ENCODE measurements around the gene GABRQ.

Gene GABRQ

GRCh38 chrX:152637649-152638442 is at the start of gene GABRQ:
Gene GABRQ, plus strand, starts transcription at chrX:152637895. Its CDS starts 308 bp downstream, at chrX:152638203.
- no peak for DNase-seq (ENCODE audit: low read depth in 1 of 2, low spot score in 1 of 2)

GRCh38 chrX:152588206-152588605 is 49.5 kb upstream of the GABRQ start:
- no peak for DNase-seq (ENCODE audit: low read depth in 1 of 2, low spot score in 1 of 2)

- DNase-seq (ENCODE audit: low read depth in 1 of 2, low spot score in 1 of 2): no peak
Measured at GRCh38 chrX:152600853-152601633, 36.7 kb upstream of the GABRQ start.

DNA sequence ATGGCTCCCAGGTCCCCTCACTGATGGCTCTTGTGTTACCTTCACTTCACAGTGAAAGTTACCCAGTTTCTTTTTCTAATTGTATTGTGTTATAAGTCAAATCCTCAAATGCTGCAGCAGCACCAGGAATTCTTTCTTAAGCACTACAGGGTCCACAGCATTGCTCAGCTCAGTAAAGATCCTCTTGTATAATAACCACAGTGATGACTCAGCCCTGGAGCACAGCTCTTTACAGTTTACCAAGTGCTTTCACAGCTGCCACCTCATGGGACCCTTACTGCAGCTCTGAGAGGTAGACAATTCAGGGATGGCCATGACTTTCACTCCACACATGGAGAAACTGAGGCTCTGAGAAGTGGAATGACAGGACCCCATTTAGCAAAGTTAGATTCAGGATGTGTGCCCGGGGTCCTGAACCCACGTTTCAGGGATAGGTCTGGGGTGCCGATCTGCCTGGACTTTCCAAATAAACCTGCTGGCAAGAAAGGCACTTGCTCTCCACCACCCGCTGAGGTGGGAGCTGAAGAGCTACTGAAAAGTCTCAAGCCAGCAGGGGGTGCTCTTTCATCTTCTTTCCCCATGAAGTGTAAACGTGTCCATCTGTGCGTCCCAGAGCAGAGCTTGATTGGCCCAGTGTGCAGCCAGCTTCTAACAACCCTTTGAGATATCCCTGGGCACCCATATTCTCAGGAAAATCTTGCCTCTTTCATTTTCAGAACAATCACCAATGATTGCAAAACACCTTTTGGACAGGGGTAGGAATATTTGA is 35.7 kb upstream of the GABRQ start:
- no peak for DNase-seq (ENCODE audit: low read depth in 1 of 2, low spot score in 1 of 2)

DNA sequence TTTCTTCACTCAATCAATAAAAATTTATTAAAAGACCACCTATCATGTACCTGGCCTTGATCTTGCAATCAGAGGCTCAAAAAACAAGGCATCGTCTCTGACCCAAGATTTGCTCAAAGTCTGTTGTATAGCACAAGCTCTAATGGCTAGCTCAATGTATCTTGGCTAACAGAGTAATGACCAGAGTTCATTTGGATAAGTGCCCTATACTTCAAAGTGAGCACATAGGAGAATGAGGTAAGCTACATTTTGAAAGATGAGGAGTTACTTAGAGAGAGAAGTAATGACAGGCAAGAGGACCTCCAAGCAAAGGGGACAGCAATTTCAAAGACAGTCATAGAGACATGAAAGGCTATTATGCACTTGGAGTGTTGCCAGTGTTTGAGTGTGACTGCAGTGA is 22.9 kb upstream of the GABRQ start:
- DNase-seq (ENCODE audit: low read depth in 1 of 2, low spot score in 1 of 2): no peak

- no peak for DNase-seq (ENCODE audit: low read depth in 1 of 2, low spot score in 1 of 2)
Measured at GRCh38 chrX:152619897-152620296, 17.8 kb upstream of the GABRQ start.

DNA sequence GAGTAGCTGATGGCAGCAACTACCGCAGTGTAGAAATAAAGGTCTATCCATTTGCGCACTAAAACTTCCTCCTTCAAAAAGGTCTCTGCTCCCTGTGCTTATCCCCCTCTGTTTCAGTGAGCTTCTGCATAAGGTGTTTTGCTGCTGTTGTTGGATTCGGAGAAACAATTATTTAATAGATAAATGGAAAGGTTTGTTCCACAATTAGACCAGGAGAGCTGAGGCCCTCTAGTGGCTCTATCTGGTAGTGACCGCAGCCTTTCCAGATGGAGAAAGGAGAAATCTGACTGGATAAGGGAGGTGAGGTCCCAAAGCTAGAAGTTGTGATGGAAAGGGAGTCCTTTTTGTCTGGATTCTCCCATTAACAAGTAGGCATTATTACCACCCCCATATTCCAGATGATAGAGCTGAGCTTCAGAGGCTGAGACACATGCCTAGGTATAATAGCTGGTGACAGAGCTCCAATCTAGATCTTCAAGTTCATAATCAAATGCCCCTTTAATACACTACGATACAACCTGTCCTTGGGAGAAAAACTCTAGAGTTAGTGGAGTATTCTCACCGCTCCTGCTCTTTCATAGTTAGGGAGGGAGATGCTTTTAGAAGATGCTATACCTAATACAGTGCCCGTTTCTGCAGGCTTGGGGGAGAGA is 5.1 kb upstream of the GABRQ start:
- no peak for DNase-seq (ENCODE audit: low read depth in 1 of 2, low spot score in 1 of 2)

- DNase-seq (ENCODE audit: low read depth in 1 of 2, low spot score in 1 of 2): no peak
Measured at GRCh38 chrX:152635941-152636340, 1.8 kb upstream of the GABRQ start.

DNA sequence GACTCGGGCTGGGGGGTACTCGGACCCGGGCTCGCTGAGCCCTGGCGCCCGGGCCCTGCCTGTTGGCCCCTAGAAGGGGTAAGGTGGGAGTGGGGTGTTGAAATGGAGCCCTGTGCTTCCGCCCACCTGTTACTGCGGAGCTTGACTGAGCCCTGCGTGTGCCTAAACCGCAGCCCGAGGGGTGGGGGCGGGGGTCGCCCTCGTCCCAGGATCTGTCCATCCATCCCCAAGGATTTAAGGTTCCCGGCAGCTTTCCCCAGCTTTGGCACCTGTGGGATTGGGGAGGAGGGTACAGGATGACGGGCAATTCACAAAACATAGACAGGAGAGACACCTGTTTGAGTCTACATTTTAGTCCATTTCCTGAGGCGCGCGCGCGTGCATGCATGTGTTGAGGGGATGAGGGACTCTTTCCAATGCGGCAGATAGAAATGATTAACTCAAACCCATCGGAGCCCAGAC is 779 bp downstream of the GABRQ start:
- DNase-seq (ENCODE audit: low read depth in 1 of 2, low spot score in 1 of 2): no peak

- DNase-seq (ENCODE audit: low read depth in 1 of 2, low spot score in 1 of 2): no peak
Measured at GRCh38 chrX:152639426-152639825, 1.7 kb downstream of the GABRQ start.

GRCh38 chrX:152640034-152640818 is 2.5 kb downstream of the GABRQ start:
- DNase-seq (ENCODE audit: low read depth in 1 of 2, low spot score in 1 of 2): no peak

- DNase-seq (ENCODE audit: low read depth in 1 of 2, low spot score in 1 of 2): no peak
Measured at GRCh38 chrX:152641256-152641875, 3.7 kb downstream of the GABRQ start.

DNA sequence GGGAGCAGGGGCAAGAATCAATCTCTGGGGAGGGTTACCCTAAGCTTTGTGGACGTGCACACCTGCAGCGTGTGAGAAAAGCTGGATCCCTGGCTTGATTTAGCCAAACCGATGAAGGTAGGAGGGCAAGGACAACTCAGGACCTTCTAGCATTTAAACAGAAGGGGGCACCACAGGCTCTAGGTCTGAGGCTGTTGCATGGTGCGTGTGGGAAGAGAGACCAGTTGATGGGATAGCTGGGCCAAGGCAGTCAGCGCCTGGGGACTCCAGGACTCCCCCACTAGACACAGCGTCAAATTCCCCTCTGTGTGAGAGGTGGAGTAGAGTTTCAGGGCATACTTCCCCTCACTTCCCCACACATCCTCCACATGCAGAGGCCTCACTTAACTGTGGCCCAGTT is 4.3 kb downstream of the GABRQ start:
- no peak for DNase-seq (ENCODE audit: low read depth in 1 of 2, low spot score in 1 of 2)

DNA sequence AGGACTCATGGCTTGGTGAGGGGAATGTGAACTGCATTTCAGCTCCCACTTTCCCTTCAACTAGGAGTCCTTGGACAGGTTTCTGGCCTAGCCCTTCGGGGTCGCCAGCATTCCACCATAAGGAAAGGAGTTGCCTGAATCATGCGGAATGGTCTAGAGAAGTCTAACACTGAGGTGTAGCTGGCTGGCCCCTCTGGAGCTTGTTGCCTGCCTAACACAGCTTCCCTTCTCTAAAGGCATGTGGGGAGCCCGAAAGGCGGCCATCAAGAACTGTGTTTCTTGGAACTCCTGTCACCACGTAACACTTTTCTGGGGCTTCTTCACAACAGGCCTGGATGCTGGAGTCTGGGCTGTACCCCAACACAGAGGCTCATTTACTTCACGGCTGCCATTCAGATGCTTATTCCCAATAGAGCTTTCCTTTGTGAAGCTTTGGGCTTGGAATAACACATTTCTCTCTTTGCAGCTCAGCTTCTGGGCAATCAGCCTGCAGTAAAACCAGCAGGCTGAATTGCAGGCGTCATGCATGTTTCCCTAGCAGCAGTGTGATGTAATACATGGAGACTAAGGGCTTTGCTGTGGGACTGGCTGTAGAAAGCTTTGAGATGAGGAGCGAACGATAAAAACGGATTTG is 5.4 kb downstream of the GABRQ start:
- DNase-seq (ENCODE audit: low read depth in 1 of 2, low spot score in 1 of 2): no peak

GRCh38 chrX:152646961-152647360 is 9.3 kb downstream of the GABRQ start:
- DNase-seq (ENCODE audit: low read depth in 1 of 2, low spot score in 1 of 2): no peak

GRCh38 chrX:152647978-152648377 is 10.3 kb downstream of the GABRQ start:
- DNase-seq (ENCODE audit: low read depth in 1 of 2, low spot score in 1 of 2): no peak

- DNase-seq (ENCODE audit: low read depth in 1 of 2, low spot score in 1 of 2): no peak
Measured at GRCh38 chrX:152652060-152652459, 14.4 kb downstream of the GABRQ start.

DNA sequence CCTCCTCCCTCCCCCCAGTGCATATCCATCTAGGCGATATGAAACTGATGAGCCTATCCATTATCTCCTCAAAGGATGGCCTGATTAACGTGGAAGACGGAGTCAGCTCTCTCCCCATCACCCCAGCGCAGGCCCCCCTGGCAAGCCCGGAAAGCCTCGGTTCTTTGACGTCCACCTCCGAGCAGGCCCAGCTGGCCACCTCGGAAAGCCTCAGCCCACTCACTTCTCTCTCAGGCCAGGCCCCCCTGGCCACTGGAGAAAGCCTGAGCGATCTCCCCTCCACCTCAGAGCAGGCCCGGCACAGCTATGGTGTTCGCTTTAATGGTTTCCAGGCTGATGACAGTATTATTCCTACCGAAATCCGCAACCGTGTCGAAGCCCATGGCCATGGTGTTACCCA is 14.8 kb downstream of the GABRQ start:
- DNase-seq (ENCODE audit: low read depth in 1 of 2, low spot score in 1 of 2): no peak

- no peak for DNase-seq (ENCODE audit: low read depth in 1 of 2, low spot score in 1 of 2)
Measured at GRCh38 chrX:152656087-152656486, 18.4 kb downstream of the GABRQ start.

All from activated T-helper 1 cell treated with anti-CD3 and anti-CD28 coated beads, Interleukin-2, amount 50 U/mL, for 16 hours (primary cell).